PC-3 (cell line): Measurements from ENCODE around the gene DYNC1LI2. TPM values are rescaled to one million over a fixed set of nuclear protein-coding genes. Genes with fewer than 3 reads are reported as not detected.

Experiments used
- ATAC-seq: fragments of 200-7000 bp; cut with Tn5 transposase; 2 replicates; pipeline ENCODE4 v1.9.1; 2020; ENCODE audit warnings: mild to moderate bottlenecking, moderate library complexity
- BruUV-seq: library from RNA; stranded (reverse); fragments of 400-500 nt; replicated peaks from 2 replicates; lab custom pipeline; 2021; lab: Mats Ljungman, UMichigan
- CTCF ChIA-PET: fragments of 300-600 bp; sonication (Branson Sonifier 250); formaldehyde crosslinking; loops from one replicate; lab custom pipeline; 2022; ENCODE audit warnings: antibody characterized with exemption; lab: Charles Lee
- POLR2A ChIA-PET: fragments of 300-600 bp; sonication (Branson Sonifier 250); formaldehyde crosslinking; loops from one replicate; lab custom pipeline; 2022; ENCODE audit warnings: antibody characterized with exemption; ENCODE audit not compliant: unreplicated experiment; lab: Charles Lee
- DNase-seq: peaks from one replicate; pipeline ENCODE4 v3.0.0-alpha.2; 2015
- H2AFZ ChIP-seq: fragments of 300-600 bp; sonication (generic); 2 replicates; pipeline ENCODE4 v1.6.0; 2016; ENCODE audit warnings: antibody characterized with exemption, low read length
- H3F3A ChIP-seq: fragments of 300-600 bp; sonication (generic); one replicate; pipeline ENCODE4 v1.6.0; 2017; ENCODE audit warnings: antibody characterized with exemption, low read length, control low read depth, mild to moderate bottlenecking; ENCODE audit not compliant: unreplicated experiment
- H3K27ac ChIP-seq: fragments of 300-600 bp; sonication (generic); 2 replicates; pipeline ENCODE4 v1.5.1; 2016; ENCODE audit warnings: mild to moderate bottlenecking, low read length
- H3K27me3 ChIP-seq: fragments of 300-600 bp; sonication (generic); 2 replicates; pipeline ENCODE4 v1.6.1; 2016; ENCODE audit warnings: low read length, mixed read lengths
- H3K36me3 ChIP-seq: fragments of 300-600 bp; sonication (generic); 2 replicates; pipeline ENCODE4 v1.6.1; 2016; ENCODE audit warnings: low read depth, mixed run types, low read length, mixed read lengths
- H3K4me1 ChIP-seq: fragments of 300-600 bp; sonication (generic); 2 replicates; pipeline ENCODE4 v1.5.1; 2016; ENCODE audit warnings: low read length; ENCODE audit not compliant: insufficient read depth
- H3K4me2 ChIP-seq: fragments of 300-600 bp; sonication (generic); 2 replicates; pipeline ENCODE4 v1.6.0; 2016; ENCODE audit warnings: low read length
- H3K4me3 ChIP-seq: fragments of 300-600 bp; sonication (generic); 2 replicates; pipeline ENCODE4 v1.5.1; 2016; ENCODE audit warnings: mild to moderate bottlenecking, low read length, mixed read lengths
- H3K79me2 ChIP-seq: fragments of 300-600 bp; sonication (generic); 2 replicates; pipeline ENCODE4 v1.6.1; 2017; ENCODE audit warnings: low read length, mixed read lengths
- H3K9ac ChIP-seq: fragments of 300-600 bp; sonication (generic); 2 replicates; pipeline ENCODE4 v1.6.0; 2016; ENCODE audit warnings: mild to moderate bottlenecking, low read length
- H3K9me2 ChIP-seq: fragments of 300-600 bp; sonication (generic); replicated peaks from 2 replicates; pipeline ENCODE4 v1.6.1; 2016; ENCODE audit warnings: mixed run types, low read length, mixed read lengths
- H3K9me3 ChIP-seq: fragments of 300-600 bp; sonication (generic); 2 replicates; pipeline ENCODE4 v1.6.1; 2016; ENCODE audit warnings: low read length, mixed read lengths
- H4K20me1 ChIP-seq: fragments of 300-600 bp; sonication (generic); 2 replicates; pipeline ENCODE4 v1.6.1; 2016; ENCODE audit warnings: low read length, mixed read lengths
- EZH2 ChIP-seq: fragments of 300-600 bp; sonication (generic); IDR thresholded peaks from one replicate; pipeline ENCODE4 v1.6.1; 2017; ENCODE audit warnings: antibody characterized with exemption, mild to moderate bottlenecking, low read length; ENCODE audit not compliant: unreplicated experiment
- EZH2phosphoT487 ChIP-seq: fragments of 300-600 bp; sonication (generic); IDR thresholded peaks from 2 replicates; pipeline ENCODE4 v1.6.1; 2018; ENCODE audit warnings: mild to moderate bottlenecking, antibody characterized with exemption, low read length, borderline replicate concordance
- intact Hi-C: fragments of 100-400 bp; cut with micrococcal nuclease; formaldehyde crosslinking; loops from 2 replicates; pipeline ENCODE4 v1.9.0; 2023
- total RNA-seq: library from RNA; depleted of rRNA; stranded (reverse); fragments of >200 nt; gene quantifications from 2 replicates; pipeline ENCODE4 v1.2.3, GENCODE V29; 2014; rRNA removed
- TF ChIP-seq, protein P1 (sequence below): fragments of 300-600 bp; sonication (generic); conservative IDR thresholded peaks from 2 replicates; pipeline ENCODE4 v1.5.1; 2017; ENCODE audit warnings: antibody characterized with exemption, low read depth, mild to moderate bottlenecking, low read length

Gene DYNC1LI2
- total RNA-seq, 1 experiment from 2014 or later, result 63.9 TPM

DNA sequence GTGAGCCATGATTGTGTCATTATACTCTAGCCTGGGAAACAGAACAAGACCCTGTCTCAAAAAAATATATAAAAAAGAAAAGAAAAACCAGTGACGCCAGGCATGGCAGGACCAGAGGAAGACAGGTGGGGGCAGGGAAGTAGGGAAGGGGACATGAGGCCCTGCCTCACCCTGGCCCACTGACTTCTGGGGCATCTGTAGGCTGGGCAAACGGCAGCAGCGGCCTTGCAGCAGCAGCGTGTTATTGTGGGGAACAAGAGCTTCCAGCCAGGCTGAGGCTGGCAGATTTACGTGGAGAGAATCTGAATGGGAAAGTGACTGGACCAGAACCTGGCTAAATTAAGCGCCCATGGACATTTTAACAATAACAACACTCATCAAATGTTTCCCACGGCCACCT lies 74.2 kb downstream of the DYNC1LI2 start:
- Histone ChIP-seq H4K20me1 (no peaks in the 10 kb centered on the region), H3K4me2 (no peak overlapping the region), H2AFZ (no peak overlapping the region), H3K27ac (no peak overlapping the region), H3F3A (no peaks in the 10 kb centered on the region), H3K9ac (no peak overlapping the region), H3K36me3 (no peaks in the 10 kb centered on the region), H3K79me2 (0 out of 2 replicates have a peak, but pooled peaks cover 19% of the 10 kb centered on the region), H3K4me1 (peaks cover 8% of the 10 kb centered on the region), H3K9me2 (no peaks in the 10 kb centered on the region), H3K27me3 (no peaks in the 10 kb centered on the region), H3K4me3 (no peak overlapping the region), H3K9me3 (no peaks in the 10 kb centered on the region)
- ChIA-PET POLR2A (no interaction called here), CTCF (no interaction called here)
- TF ChIP-seq EZH2 (no peak), EZH2phosphoT487 (no peak)
- TF ChIP-seq, protein P1, sequence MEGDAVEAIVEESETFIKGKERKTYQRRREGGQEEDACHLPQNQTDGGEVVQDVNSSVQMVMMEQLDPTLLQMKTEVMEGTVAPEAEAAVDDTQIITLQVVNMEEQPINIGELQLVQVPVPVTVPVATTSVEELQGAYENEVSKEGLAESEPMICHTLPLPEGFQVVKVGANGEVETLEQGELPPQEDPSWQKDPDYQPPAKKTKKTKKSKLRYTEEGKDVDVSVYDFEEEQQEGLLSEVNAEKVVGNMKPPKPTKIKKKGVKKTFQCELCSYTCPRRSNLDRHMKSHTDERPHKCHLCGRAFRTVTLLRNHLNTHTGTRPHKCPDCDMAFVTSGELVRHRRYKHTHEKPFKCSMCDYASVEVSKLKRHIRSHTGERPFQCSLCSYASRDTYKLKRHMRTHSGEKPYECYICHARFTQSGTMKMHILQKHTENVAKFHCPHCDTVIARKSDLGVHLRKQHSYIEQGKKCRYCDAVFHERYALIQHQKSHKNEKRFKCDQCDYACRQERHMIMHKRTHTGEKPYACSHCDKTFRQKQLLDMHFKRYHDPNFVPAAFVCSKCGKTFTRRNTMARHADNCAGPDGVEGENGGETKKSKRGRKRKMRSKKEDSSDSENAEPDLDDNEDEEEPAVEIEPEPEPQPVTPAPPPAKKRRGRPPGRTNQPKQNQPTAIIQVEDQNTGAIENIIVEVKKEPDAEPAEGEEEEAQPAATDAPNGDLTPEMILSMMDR, result no peak
- BruUV-seq, result no TSS peak
- DNase-seq, result no peak
- intact Hi-C loops, result no loop called here
- ATAC-seq, result no peak

DNA sequence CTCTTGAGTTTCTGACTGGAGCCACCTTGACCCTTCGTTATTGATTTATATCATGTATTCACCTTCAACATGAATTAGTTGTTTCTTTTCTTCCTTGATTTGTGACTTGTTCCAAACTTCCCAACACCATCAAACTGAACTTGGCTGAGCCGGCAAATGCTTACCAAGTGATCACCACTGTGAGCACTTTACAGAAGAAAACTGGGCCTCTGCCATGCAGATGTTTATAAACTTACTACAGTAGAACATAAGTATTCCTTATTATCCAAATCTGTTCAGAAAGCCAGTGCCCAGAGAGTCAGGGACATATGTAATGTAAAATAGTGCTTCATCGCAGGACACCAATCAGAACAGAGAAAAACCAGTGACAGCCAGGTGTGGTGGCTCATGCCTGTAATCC lies 74.8 kb downstream of the DYNC1LI2 start:
- no peak for ATAC-seq
- Histone ChIP-seq H3K4me3 (no peak overlapping the region), H2AFZ (no peak overlapping the region), H3K9me3 (no peaks in the 10 kb centered on the region), H3K79me2 (0 out of 2 replicates have a peak, but pooled peaks cover 13% of the 10 kb centered on the region), H3K27me3 (no peaks in the 10 kb centered on the region), H3K27ac (no peak overlapping the region), H3K36me3 (no peaks in the 10 kb centered on the region), H3K4me2 (no peak overlapping the region), H3K9ac (no peak overlapping the region), H4K20me1 (no peaks in the 10 kb centered on the region), H3K4me1 (peaks cover 2% of the 10 kb centered on the region), H3K9me2 (no peaks in the 10 kb centered on the region), H3F3A (no peaks in the 10 kb centered on the region)
- ChIA-PET POLR2A (no interaction called here), CTCF (no interaction called here)
- BruUV-seq, result no TSS peak
- no peak for DNase-seq
- intact Hi-C loops, result no loop called here
- TF ChIP-seq, protein P1, result no peak
- TF ChIP-seq EZH2, result no peak
- no peak for TF ChIP-seq EZH2phosphoT487

DNA sequence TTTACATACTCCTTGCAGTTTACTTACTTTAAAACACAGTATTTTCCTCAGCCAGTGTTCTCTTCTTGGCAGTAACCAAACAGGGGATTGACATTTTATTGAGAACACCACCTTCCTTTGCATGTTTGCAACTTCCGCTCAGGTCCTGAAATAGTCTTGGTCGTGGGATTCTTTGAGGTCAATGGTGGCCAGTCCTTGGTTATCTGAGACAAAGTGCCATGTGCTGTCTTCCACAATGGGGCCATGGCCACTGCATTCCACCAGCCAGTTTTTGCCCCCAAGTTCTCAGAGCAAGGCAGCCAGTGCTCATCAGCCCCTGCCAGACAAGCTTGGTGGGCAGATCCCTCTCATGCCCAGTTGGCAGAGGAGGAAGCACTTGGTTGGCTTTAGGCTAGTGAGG lies 77.7 kb downstream of the DYNC1LI2 start:
- Histone ChIP-seq H3K27ac (no peak overlapping the region), H3F3A (no peaks in the 10 kb centered on the region), H3K9me3 (no peaks in the 10 kb centered on the region), H3K4me1 (no peaks in the 10 kb centered on the region), H3K4me3 (no peak overlapping the region), H4K20me1 (no peaks in the 10 kb centered on the region), H3K4me2 (no peak overlapping the region), H2AFZ (no peak overlapping the region), H3K9me2 (no peaks in the 10 kb centered on the region), H3K79me2 (0 out of 2 replicates have a peak, but pooled peaks cover 10% of the 10 kb centered on the region), H3K9ac (no peak overlapping the region), H3K27me3 (no peaks in the 10 kb centered on the region), H3K36me3 (no peaks in the 10 kb centered on the region)
- ATAC-seq, result no peak
- TF ChIP-seq, protein P1, result no peak
- TF ChIP-seq EZH2phosphoT487 (no peak), EZH2 (no peak)
- intact Hi-C loops, result no loop called here
- no peak for DNase-seq
- POLR2A ChIA-PET, result no interaction called here
- CTCF ChIA-PET, result interaction anchor here (0.7 kb wide), 1 partner anchor 10 kb away, joined by 7 read pairs; no protein-coding TSS in a partner anchor
- BruUV-seq, result no TSS peak

Other genes starting within 250 kb of the DYNC1LI2 start
- gene TK2, start 201.5 kb downstream of the DYNC1LI2 start, total RNA-seq, result 8.3 and 14.1 TPM in 2 replicates
- 47.9 and 49.7 TPM in 2 replicates for gene CKLF, start 199.0 kb downstream of the DYNC1LI2 start, total RNA-seq
- 0.92 and 1.4 TPM in 2 replicates for gene CMTM1, start 185.2 kb downstream of the DYNC1LI2 start, total RNA-seq
- gene CMTM2, start 172.1 kb downstream of the DYNC1LI2 start, total RNA-seq, result not detected in 2 replicates
- gene CMTM3, start 146.9 kb downstream of the DYNC1LI2 start, total RNA-seq, result 6.4 and 9.5 TPM in 2 replicates
- 16.9 and 17.0 TPM in 2 replicates for gene CMTM4, start 54.9 kb downstream of the DYNC1LI2 start, total RNA-seq
- 0.23 TPM in 1 of 2 replicates, not detected in the other for gene TERB1, start 50.0 kb upstream of the DYNC1LI2 start, total RNA-seq
- 55.1 and 82.3 TPM in 2 replicates for gene NAE1, start 79.4 kb upstream of the DYNC1LI2 start, total RNA-seq
- not detected in 2 replicates for gene CA7, start 92.8 kb upstream of the DYNC1LI2 start, total RNA-seq
- gene PDP2, start 128.9 kb upstream of the DYNC1LI2 start, total RNA-seq, result 2.8 and 12.7 TPM in 2 replicates
- not detected in 2 replicates for gene CDH16, start 167.3 kb upstream of the DYNC1LI2 start, total RNA-seq
- gene RRAD, start 173.9 kb upstream of the DYNC1LI2 start, total RNA-seq, result 1.2 and 2.8 TPM in 2 replicates
- gene CIAO2B, start 182.8 kb upstream of the DYNC1LI2 start, total RNA-seq, result 147 and 172 TPM in 2 replicates
- 15.3 and 15.8 TPM in 2 replicates for gene CES2, start 183.9 kb upstream of the DYNC1LI2 start, total RNA-seq
- 0.26 and 0.58 TPM in 2 replicates for gene CES3, start 209.7 kb upstream of the DYNC1LI2 start, total RNA-seq
- 2.1 and 2.6 TPM in 2 replicates for gene CES4A, start 237.0 kb upstream of the DYNC1LI2 start, total RNA-seq